Lower leg skin (tissue), 3 donors: ENCODE data around the gene CHCHD5.

ENCODE experiments used
- CTCF ChIP-seq, 3 donors: fragments of 450-650 bp; IDR thresholded peaks; one replicate each; pipeline ENCODE4 v1.5.1; 2016; ENCODE audit warnings: antibody characterized with exemption in 3 of 3, mild to moderate bottlenecking in 3 of 3, moderate library complexity in 2 of 3
- POLR2A ChIP-seq, 2 donors: fragments of 450-650 bp; IDR thresholded peaks; one replicate each; pipeline ENCODE4 v1.6.1; 2016 to 2017; ENCODE audit warnings: antibody characterized with exemption in 2 of 2, mild to moderate bottlenecking in 1 of 2, moderate library complexity in 1 of 2

- TF ChIP-seq CTCF (IDR thresholded peaks at IDR 0.05), result no peak
- no peak for TF ChIP-seq POLR2A (IDR thresholded peaks at IDR 0.05)
Observed at GRCh38 chr2:112584134-112584890, at the start of gene CHCHD5.
